Measurements from ENCODE around the gene HNF4A. TPM values are rescaled to one million over a fixed set of nuclear protein-coding genes. Genes with fewer than 3 reads are reported as not detected.
"Not testable (repeated sequence)": the region's sequence is repeated elsewhere in the genome, so short reads cannot be mapped to it uniquely, and the experiment has no call there.

Gene HNF4A
- total RNA-seq, 2 experiments from 2014 or later: not detected

- no peaks in the 10 kb centered on the region for H3K9me3 Mint-ChIP-seq
- POLR2A ChIA-PET: no interaction called here
- no peak for DNase-seq
- H3K4me3 Mint-ChIP-seq: no peak overlapping the region
- H3K27me3 Mint-ChIP-seq: peaks cover 10% of the 10 kb centered on the region
- H3K36me3 Mint-ChIP-seq: no peaks in the 10 kb centered on the region
- CTCF ChIA-PET: interaction anchor here (1.2 to 1.3 kb wide), 3 partner anchors 19 to 114 kb away, joined by 3 to 5 read pairs (median 4); no protein-coding TSS in a partner anchor
- H3K27ac Mint-ChIP-seq: no peak overlapping the region
- intact Hi-C loops (cut with micrococcal nuclease): no loop called here
- H3K4me1 Mint-ChIP-seq (ENCODE audit: low read depth): no peaks in the 10 kb centered on the region
Observed at GRCh38 chr20:44331201-44331600, 24.3 kb upstream of the HNF4A start.

GRCh38 chr20:44334306-44334705, 21.2 kb upstream of the HNF4A start:
- Mint-ChIP-seq H3K9me3 (no peaks in the 10 kb centered on the region), H3K36me3 (no peaks in the 10 kb centered on the region), H3K4me3 (no peak overlapping the region), H3K27ac (no peak overlapping the region), H3K4me1 (ENCODE audit: low read depth) (no peaks in the 10 kb centered on the region), H3K27me3 (peaks cover 16% of the 10 kb centered on the region)
- DNase-seq: no peak
- POLR2A ChIA-PET: no interaction called here
- CTCF ChIA-PET: no interaction called here
- intact Hi-C loops (cut with micrococcal nuclease): no loop called here

GRCh38 chr20:44334709-44335108, 20.8 kb upstream of the HNF4A start:
- no peaks in the 10 kb centered on the region for H3K4me1 Mint-ChIP-seq (ENCODE audit: low read depth)
- CTCF ChIA-PET: no interaction called here
- POLR2A ChIA-PET: no interaction called here
- H3K36me3 Mint-ChIP-seq: no peaks in the 10 kb centered on the region
- no peaks in the 10 kb centered on the region for H3K9me3 Mint-ChIP-seq
- intact Hi-C loops (cut with micrococcal nuclease): no loop called here
- H3K27ac Mint-ChIP-seq: no peak overlapping the region
- H3K27me3 Mint-ChIP-seq: peaks cover 16% of the 10 kb centered on the region
- no peak overlapping the region for H3K4me3 Mint-ChIP-seq
- no peak for DNase-seq

DNA sequence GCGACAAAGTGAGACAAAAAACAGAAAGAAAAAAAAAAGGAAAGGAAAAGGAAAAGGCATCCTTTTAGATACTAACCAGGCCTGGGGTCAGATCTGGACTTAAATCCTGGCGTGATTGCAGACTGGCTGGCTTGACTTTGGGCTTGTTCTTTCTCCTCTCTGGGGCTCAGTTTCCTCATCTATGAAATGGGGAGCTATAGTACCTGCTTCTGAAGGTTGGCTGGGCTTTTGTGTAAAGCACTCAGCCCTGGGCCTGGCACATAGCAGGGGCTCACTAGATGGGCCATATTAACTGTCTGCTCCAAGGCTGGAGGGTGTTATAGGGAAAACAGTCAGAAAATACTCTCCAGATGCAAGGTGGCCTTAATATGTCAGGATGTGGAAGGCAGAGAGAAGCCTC, 19.8 kb upstream of the HNF4A start:
- no peak for DNase-seq
- no peak overlapping the region for H3K27ac Mint-ChIP-seq
- H3K9me3 Mint-ChIP-seq: no peaks in the 10 kb centered on the region
- CTCF ChIA-PET: no interaction called here
- no peaks in the 10 kb centered on the region for H3K4me1 Mint-ChIP-seq (ENCODE audit: low read depth)
- intact Hi-C loops (cut with micrococcal nuclease): no loop called here
- POLR2A ChIA-PET: no interaction called here
- H3K4me3 Mint-ChIP-seq: no peak overlapping the region
- H3K27me3 Mint-ChIP-seq: peaks cover 16% of the 10 kb centered on the region
- H3K36me3 Mint-ChIP-seq: no peaks in the 10 kb centered on the region

DNA sequence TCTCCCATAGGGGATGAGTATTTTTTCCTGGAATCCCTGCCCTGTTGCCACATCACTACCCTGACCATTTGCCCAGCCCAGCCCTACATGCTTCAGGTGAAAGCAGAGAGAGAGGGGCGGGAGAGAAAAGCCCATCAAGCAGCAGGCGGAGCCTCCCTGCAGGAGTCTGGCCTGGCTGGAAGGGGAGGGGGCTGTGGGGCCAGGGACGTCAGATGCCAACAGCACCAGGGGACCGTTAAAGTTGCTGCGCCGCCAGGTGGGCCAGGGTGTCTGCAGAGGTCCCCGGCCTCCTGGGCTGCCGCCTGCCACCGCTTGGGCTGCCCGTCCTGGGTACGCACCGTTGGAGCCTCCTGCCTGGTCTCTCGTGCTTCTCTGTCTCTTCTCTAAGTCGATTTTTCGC, 19.4 kb upstream of the HNF4A start:
- peaks cover 16% of the 10 kb centered on the region for H3K27me3 Mint-ChIP-seq
- no peak overlapping the region for H3K4me3 Mint-ChIP-seq
- H3K27ac Mint-ChIP-seq: no peak overlapping the region
- POLR2A ChIA-PET: no interaction called here
- no peaks in the 10 kb centered on the region for H3K9me3 Mint-ChIP-seq
- DNase-seq: no peak
- no peaks in the 10 kb centered on the region for H3K36me3 Mint-ChIP-seq
- no peaks in the 10 kb centered on the region for H3K4me1 Mint-ChIP-seq (ENCODE audit: low read depth)
- CTCF ChIA-PET: no interaction called here
- intact Hi-C loops (cut with micrococcal nuclease): no loop called here

DNA sequence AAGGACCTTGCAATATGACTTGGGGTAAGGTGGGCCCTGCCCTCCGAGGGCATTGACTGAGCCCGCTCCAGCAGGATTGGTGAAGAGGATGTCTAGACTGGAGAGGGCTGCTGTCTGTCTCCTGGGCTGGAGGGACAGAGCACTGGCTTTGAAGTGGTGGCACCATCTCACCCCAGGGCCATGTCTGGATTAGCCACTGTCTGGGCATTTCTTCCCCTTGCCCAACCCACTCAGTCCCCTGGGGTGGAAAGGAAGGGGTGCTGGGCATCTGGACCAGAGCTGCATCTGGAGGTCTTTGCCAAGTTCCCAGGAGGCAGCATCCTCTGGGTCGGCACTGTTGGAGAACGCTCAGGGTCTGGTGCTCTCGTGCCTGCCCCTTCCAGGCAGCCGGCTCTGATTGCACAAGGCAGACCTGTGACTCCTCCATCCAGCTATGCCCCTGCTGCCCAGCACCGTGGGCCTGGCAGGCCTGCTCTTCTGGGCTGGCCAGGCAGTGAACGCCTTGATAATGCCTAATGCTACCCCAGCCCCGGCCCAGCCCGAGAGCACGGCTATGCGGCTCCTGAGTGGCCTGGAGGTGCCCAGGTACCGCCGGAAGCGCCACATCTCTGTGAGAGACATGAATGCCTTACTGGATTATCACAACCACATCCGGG, 18.6 kb upstream of the HNF4A start, which contains the start of gene R3HDML:
R3HDML (plus strand) TSS at position 319 of the 656 bp plus-strand sequence; CDS start at position 434, 115 bp downstream.
- intact Hi-C loops (cut with micrococcal nuclease): no loop called here
- H3K27ac Mint-ChIP-seq: no peak within 1 kb of the TSS
- H3K4me1 Mint-ChIP-seq (ENCODE audit: low read depth): no peaks in the 10 kb centered on the region
- H3K27me3 Mint-ChIP-seq: peaks cover 15% of the 10 kb centered on the region
- H3K9me3 Mint-ChIP-seq: no peaks in the 10 kb centered on the region
- DNase-seq: no peak
- CTCF ChIA-PET: no interaction called here
- no peaks in the 10 kb centered on the region for H3K36me3 Mint-ChIP-seq
- H3K4me3 Mint-ChIP-seq: no peak within 1 kb of the TSS
- POLR2A ChIA-PET: interaction anchor here (0.6 kb wide), 1 partner anchor 13 kb away, joined by 4 read pairs; no protein-coding TSS in a partner anchor

- Mint-ChIP-seq H3K27me3 (peaks cover 9% of the 10 kb centered on the region), H3K36me3 (no peaks in the 10 kb centered on the region), H3K4me1 (ENCODE audit: low read depth) (no peaks in the 10 kb centered on the region), H3K27ac (no peak overlapping the region), H3K4me3 (no peak overlapping the region), H3K9me3 (no peaks in the 10 kb centered on the region)
- intact Hi-C loops (cut with micrococcal nuclease): no loop called here
- ChIA-PET POLR2A (no interaction called here), CTCF (no interaction called here)
- DNase-seq: no peak
Observed at GRCh38 chr20:44342248-44342647, 13.3 kb upstream of the HNF4A start.

GRCh38 chr20:44343162-44343675, 12.3 kb upstream of the HNF4A start:
- no peak for DNase-seq
- Mint-ChIP-seq H3K27ac (no peak overlapping the region), H3K9me3 (no peaks in the 10 kb centered on the region), H3K4me1 (ENCODE audit: low read depth) (no peaks in the 10 kb centered on the region), H3K36me3 (no peaks in the 10 kb centered on the region), H3K27me3 (peaks cover 5% of the 10 kb centered on the region), H3K4me3 (no peak overlapping the region)
- intact Hi-C loops (cut with micrococcal nuclease): no loop called here
- ChIA-PET POLR2A (no interaction called here), CTCF (no interaction called here)

DNA sequence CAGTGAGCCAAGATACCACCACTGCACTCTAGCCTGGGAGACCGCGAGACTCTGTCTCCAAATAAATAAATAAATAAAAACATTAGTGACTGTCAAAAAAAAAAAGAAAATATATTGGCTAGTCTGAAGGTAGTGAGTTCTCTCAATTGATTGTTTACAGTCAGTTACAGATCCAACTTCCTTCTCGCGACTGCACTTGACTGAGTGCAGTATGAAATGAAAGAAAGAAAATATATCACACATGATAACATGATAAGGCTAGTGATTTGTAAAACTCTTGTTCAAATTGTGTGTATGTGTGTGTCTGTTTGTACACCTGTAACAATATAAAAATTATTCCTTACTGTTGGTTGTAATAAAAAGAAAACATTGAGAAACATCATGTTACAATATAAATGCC, 10.8 kb upstream of the HNF4A start:
- Mint-ChIP-seq H3K36me3 (no peaks in the 10 kb centered on the region), H3K27ac (no peak overlapping the region), H3K27me3 (peaks cover 3% of the 10 kb centered on the region), H3K9me3 (no peaks in the 10 kb centered on the region), H3K4me1 (ENCODE audit: low read depth) (no peaks in the 10 kb centered on the region), H3K4me3 (no peak overlapping the region)
- DNase-seq: no peak
- intact Hi-C loops (cut with micrococcal nuclease): no loop called here
- ChIA-PET CTCF (no interaction called here), POLR2A (no interaction called here)

GRCh38 chr20:44345147-44345546, 10.4 kb upstream of the HNF4A start:
- no peaks in the 10 kb centered on the region for H3K9me3 Mint-ChIP-seq
- peaks cover 3% of the 10 kb centered on the region for H3K27me3 Mint-ChIP-seq
- ChIA-PET POLR2A (no interaction called here), CTCF (no interaction called here)
- no peaks in the 10 kb centered on the region for H3K36me3 Mint-ChIP-seq
- no peak overlapping the region for H3K4me3 Mint-ChIP-seq
- DNase-seq: no peak
- H3K27ac Mint-ChIP-seq: no peak overlapping the region
- no peaks in the 10 kb centered on the region for H3K4me1 Mint-ChIP-seq (ENCODE audit: low read depth)
- intact Hi-C loops (cut with micrococcal nuclease): no loop called here

GRCh38 chr20:44345941-44346340, 9.6 kb upstream of the HNF4A start:
- H3K9me3 Mint-ChIP-seq; H3K27ac Mint-ChIP-seq; H3K27me3 Mint-ChIP-seq; DNase-seq; H3K4me3 Mint-ChIP-seq; H3K36me3 Mint-ChIP-seq; H3K4me1 Mint-ChIP-seq (ENCODE audit: low read depth); CTCF ChIA-PET; intact Hi-C loops (cut with micrococcal nuclease); POLR2A ChIA-PET: not testable (repeated sequence)

- ChIA-PET CTCF (interaction anchor here (1.5 kb wide), 1 partner anchor 131 kb away, joined by 3 read pairs; no protein-coding TSS in a partner anchor), POLR2A (no interaction called here)
- H3K9me3 Mint-ChIP-seq: no peaks in the 10 kb centered on the region
- H3K27me3 Mint-ChIP-seq: peaks cover 4% of the 10 kb centered on the region
- H3K4me1 Mint-ChIP-seq (ENCODE audit: low read depth): no peaks in the 10 kb centered on the region
- no peak for DNase-seq
- H3K4me3 Mint-ChIP-seq: no peak overlapping the region
- no peak overlapping the region for H3K27ac Mint-ChIP-seq
- intact Hi-C loops (cut with micrococcal nuclease): no loop called here
- H3K36me3 Mint-ChIP-seq: no peaks in the 10 kb centered on the region
Observed at GRCh38 chr20:44348168-44348659, 7.3 kb upstream of the HNF4A start.

GRCh38 chr20:44349349-44349748, 6.2 kb upstream of the HNF4A start:
- CTCF ChIA-PET: no interaction called here
- Mint-ChIP-seq H3K4me3 (no peak overlapping the region), H3K27me3 (peaks cover 4% of the 10 kb centered on the region), H3K27ac (no peak overlapping the region), H3K9me3 (no peaks in the 10 kb centered on the region), H3K4me1 (ENCODE audit: low read depth) (no peaks in the 10 kb centered on the region), H3K36me3 (no peaks in the 10 kb centered on the region)
- intact Hi-C loops (cut with micrococcal nuclease): no loop called here
- no peak for DNase-seq
- POLR2A ChIA-PET: no interaction called here

All from activated CD4-positive, alpha-beta memory T cell treated with anti-CD3 and anti-CD28 coated beads for 36 hours (primary cell).